GM19193 (cell line): Measurements from ENCODE around the gene GATM.

Source experiments
- POLR2A ChIP-seq: IDR thresholded peaks from 4 replicates; pipeline ENCODE4 v1.6.1; 2011; ENCODE audit not compliant: insufficient read depth, insufficient read length; ENCODE audit errors: extremely low read depth

GATM gene, protein sequence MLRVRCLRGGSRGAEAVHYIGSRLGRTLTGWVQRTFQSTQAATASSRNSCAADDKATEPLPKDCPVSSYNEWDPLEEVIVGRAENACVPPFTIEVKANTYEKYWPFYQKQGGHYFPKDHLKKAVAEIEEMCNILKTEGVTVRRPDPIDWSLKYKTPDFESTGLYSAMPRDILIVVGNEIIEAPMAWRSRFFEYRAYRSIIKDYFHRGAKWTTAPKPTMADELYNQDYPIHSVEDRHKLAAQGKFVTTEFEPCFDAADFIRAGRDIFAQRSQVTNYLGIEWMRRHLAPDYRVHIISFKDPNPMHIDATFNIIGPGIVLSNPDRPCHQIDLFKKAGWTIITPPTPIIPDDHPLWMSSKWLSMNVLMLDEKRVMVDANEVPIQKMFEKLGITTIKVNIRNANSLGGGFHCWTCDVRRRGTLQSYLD

GRCh38 chr15:45378149-45378912 lies at the start of gene GATM:
Gene GATM (minus strand): TSS chr15:45378544. CDS start chr15:45378453, 91 bp downstream.
- TF ChIP-seq POLR2A: peak; percentile 99

DNA sequence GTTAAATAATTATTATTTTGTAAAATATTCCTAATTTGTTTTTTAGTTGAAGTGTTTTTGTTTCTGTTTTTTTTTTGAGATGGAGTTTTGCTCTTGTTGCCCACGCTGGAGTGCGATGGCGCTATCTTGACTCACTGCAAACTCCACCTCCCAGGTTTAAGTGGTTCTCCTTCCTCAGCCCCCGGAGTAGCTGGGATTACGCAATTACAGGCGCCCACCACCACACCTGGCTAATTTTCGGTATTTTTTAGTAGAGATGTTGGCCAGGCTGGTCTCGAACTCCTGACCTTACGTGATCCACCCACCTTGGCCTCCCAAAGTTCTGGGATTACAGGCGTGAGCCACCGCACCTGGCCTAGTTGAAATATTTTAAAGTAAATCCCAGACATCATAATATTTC lies 48.7 kb upstream of the GATM start:
- no peak for TF ChIP-seq POLR2A

- TF ChIP-seq POLR2A: no peak
Observed at GRCh38 chr15:45425135-45425534, 46.8 kb upstream of the GATM start.

DNA sequence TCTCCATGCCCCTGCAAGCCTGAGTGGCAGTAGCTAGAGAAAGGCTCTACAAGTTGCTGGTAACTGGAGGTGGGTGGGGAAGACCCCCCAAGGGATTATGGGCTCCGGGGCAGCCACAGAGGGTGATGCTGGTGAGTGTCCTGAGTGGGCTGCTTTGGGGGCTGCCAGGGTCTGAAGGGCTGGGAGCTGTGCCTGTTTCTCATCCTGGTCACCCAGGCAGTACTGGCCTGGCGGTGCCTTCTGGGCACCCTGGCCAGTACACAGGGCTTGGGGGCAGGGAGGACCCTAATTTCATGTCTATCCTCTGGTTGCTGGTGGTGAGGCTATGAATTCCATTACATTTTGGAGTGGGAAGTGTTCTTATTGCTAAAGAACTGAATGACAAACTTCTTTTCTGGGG lies 46.1 kb upstream of the GATM start:
- no peak for TF ChIP-seq POLR2A

DNA sequence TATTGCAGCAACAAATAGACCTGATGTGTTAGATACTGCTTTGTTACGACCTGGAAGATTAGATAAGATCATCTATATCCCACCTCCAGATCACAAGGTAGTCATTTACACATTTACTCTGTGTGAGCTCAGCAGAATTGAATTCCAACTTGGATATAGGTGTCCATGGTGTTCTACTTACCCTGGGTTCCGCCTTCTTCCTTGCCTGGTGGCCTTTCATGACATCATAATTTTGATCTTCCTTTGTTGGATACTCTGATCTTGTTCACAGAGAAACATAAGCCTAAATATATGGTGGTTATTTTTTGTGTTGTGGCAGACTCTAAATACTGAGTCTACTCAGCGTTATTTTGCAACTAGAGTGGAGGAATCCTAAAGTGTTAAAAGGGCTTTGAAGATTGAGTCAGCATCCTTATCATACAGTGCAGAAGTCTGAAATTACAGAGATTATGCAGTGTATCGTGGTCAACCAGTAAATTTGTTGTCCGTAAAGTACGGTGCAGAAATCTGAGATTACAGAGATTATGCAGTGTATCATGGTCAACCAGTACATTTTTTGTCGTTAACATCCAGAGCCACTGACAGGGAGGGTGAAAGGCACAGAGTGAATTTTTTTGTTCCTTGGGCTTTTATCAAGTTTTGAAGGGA lies 39.1 kb upstream of the GATM start:
- no peak for TF ChIP-seq POLR2A

GRCh38 chr15:45414215-45414885 lies 36.0 kb upstream of the GATM start:
- no peak for TF ChIP-seq POLR2A

- TF ChIP-seq POLR2A: no peak
Observed at GRCh38 chr15:45409596-45409995, 31.3 kb upstream of the GATM start.

DNA sequence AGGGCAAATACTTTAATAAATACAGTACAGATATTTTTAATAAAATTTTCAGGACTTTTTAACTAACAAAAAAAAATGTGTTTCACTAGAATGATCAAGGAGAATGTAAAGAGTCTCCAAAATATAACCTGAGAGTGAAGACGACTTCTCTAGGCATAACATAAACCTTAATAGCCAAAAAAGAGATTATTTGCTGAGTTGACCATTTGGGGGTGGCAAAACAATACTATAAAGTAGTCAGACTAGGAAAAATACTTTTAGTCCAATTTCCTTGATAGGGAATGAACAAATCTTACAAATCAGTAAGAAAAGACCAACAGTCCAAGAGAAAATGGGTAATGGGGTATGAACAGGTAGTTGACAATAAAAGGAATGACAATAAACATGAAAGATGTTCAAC lies 29.4 kb upstream of the GATM start:
- no peak for TF ChIP-seq POLR2A

GRCh38 chr15:45402955-45403877 lies 24.9 kb upstream of the GATM start:
- TF ChIP-seq POLR2A: no peak

DNA sequence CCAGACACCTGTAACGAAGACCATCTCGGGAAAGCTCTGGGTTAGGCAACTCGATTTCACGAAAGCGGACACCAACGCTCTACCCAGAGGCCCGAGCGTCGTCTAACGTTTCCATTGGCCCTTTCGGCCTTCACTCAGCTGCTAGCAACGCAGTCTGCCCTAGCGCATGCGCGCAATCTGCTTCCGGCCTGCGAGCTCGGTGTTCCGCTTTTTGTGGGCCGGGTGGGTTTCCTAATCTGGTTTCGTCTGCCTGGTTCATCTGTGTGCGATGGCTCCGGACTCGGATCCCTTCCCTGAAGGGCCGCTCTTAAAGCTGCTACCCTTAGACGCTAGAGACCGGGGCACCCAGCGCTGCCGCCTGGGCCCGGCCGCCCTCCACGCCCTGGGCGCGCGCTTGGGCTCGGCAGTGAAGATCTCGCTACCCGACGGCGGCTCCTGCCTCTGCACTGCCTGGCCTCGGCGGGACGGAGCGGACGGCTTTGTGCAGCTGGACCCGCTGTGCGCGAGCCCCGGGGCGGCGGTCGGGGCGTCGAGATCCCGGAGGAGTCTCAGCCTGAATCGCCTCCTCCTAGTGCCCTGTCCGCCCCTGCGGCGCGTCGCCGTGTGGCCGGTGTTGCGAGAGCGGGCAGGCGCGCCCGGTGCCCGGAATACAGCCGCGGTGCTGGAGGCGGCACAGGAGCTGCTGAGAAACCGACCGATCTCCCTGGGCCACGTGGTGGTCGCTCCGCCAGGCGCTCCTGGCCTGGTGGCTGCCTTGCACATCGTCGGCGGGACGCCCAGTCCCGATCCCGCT lies 24.0 kb upstream of the GATM start:
- TF ChIP-seq POLR2A: peak; percentile 96

- no peak for TF ChIP-seq POLR2A
Observed at GRCh38 chr15:45401665-45402161, 23.4 kb upstream of the GATM start.

DNA sequence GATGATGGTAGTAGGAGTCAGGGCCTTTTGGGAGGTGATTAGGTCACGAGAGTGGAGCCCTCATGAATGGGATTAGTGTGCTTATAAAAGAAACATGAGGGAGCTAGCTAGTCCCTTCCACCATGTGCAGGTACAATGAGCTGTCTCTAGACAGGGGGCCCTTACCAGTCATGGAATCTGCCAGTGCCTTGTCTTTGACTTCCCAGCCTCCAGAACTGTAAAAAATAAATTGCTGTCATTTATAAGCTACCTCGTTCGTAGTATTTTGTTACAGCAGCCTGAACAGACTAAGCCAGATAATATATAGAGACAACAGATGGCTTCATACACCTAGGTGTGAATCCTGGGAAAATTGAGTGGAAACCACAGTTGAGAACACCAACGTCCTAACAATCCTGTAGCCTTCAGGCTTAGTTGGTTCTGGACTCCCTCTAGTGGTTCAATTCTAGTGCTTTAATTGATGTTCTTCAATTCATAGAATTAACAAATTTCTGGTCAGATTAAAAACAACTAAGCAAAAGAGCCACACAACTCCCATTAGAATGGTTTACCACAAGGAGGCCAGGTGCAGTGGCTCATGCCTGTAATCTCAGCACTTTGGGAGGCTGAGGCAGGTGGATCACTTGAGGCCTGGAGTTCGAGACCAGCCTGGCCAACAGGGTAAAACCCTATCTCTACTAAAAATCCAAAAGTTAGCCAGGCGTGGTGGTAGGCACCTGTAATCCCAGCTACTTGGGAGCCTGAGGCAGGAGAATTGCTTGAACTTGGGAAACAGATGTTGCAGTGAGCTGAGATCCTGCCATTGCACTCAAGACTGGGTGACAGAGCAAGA lies 21.3 kb upstream of the GATM start:
- TF ChIP-seq POLR2A: no peak
